GM12801 (cell line): ENCODE measurements around the gene MAL.

ENCODE experiments used
- CTCF ChIP-seq: IDR thresholded peaks from one replicate; pipeline ENCODE4 v1.5.1; 2011; ENCODE audit warnings: control low read depth; ENCODE audit not compliant: insufficient read length; ENCODE audit errors: extremely low read depth

The MAL gene

GRCh38 chr2:95025406-95026319 lies at the start of gene MAL:
MAL (plus strand) TSS chr2:95025708; CDS start chr2:95025793, 85 bp downstream.
- no peak for TF ChIP-seq CTCF

GRCh38 chr2:94977826-94978225 lies 47.7 kb upstream of the MAL start:
- no peak for TF ChIP-seq CTCF

- no peak for TF ChIP-seq CTCF
Observed at GRCh38 chr2:94978917-94979316, 46.6 kb upstream of the MAL start.

GRCh38 chr2:94979406-94980375 lies 45.8 kb upstream of the MAL start:
- TF ChIP-seq CTCF = no peak

GRCh38 chr2:94980406-94980805 lies 45.1 kb upstream of the MAL start:
- TF ChIP-seq CTCF = no peak

GRCh38 chr2:94982156-94982555 lies 43.4 kb upstream of the MAL start:
- TF ChIP-seq CTCF = no peak

- TF ChIP-seq CTCF = no peak
Observed at GRCh38 chr2:94982675-94983074, 42.8 kb upstream of the MAL start.
